Trophoblast cell (in vitro differentiated cells and primary cell): Measurements from ENCODE around the gene ZDHHC14.
A peak's percentile ranks its signal among the peaks of the same experiment; 100 is the strongest.

Experiments
- DNase-seq, 2 donors: peaks; one replicate each; pipeline ENCODE4 v3.0.0-alpha.2; 2016
- H2AFZ ChIP-seq: 2 replicates; pipeline ENCODE4 v1.6.1; 2013; ENCODE audit warnings: low read length, moderate library complexity, mild to moderate bottlenecking; ENCODE audit not compliant: insufficient read depth, poor library complexity
- H2AK5ac ChIP-seq: 2 replicates; pipeline ENCODE4 v1.6.1; 2013; ENCODE audit warnings: mild to moderate bottlenecking, low read length
- H2BK120ac ChIP-seq: 2 replicates; pipeline ENCODE4 v1.6.1; 2013; ENCODE audit warnings: low read length, mild to moderate bottlenecking, moderate library complexity; ENCODE audit not compliant: insufficient read depth, poor library complexity
- H2BK12ac ChIP-seq: 2 replicates; pipeline ENCODE4 v1.6.1; 2013; ENCODE audit warnings: mild to moderate bottlenecking, low read length, moderate library complexity
- H2BK5ac ChIP-seq: 2 replicates; pipeline ENCODE4 v1.6.1; 2013; ENCODE audit warnings: low read length, low read depth, moderate library complexity, mild to moderate bottlenecking; ENCODE audit not compliant: poor library complexity
- H3K14ac ChIP-seq: 2 replicates; pipeline ENCODE4 v1.6.1; 2013; ENCODE audit warnings: mild to moderate bottlenecking, low read length
- H3K18ac ChIP-seq: 2 replicates; pipeline ENCODE4 v1.6.1; 2013; ENCODE audit warnings: mild to moderate bottlenecking, low read length
- H3K23ac ChIP-seq: 2 replicates; pipeline ENCODE4 v1.6.1; 2013; ENCODE audit warnings: low read length
- H3K27ac ChIP-seq: 2 replicates; pipeline ENCODE4 v1.5.1; 2013; ENCODE audit warnings: low read depth, mild to moderate bottlenecking, inconsistent platforms, low read length, moderate library complexity
- H3K27me3 ChIP-seq: 2 replicates; pipeline ENCODE4 v1.6.1; 2013; ENCODE audit warnings: inconsistent platforms, mild to moderate bottlenecking, low read length, moderate library complexity; ENCODE audit not compliant: insufficient read depth
- H3K36me3 ChIP-seq, 2 experiments: 1 replicate in 1 of 2; 2 replicates in 1 of 2; pipeline ENCODE4 v1.6.1; 2013; ENCODE audit warnings: low read length in 2 of 2, mild to moderate bottlenecking in 2 of 2, moderate library complexity in 1 of 2; ENCODE audit not compliant: insufficient read depth in 2 of 2, control insufficient read depth in 1 of 2
- H3K4ac ChIP-seq: 2 replicates; pipeline ENCODE4 v1.6.1; 2013; ENCODE audit warnings: low read depth, mild to moderate bottlenecking, low read length, moderate library complexity
- H3K4me1 ChIP-seq, 2 experiments: 1 replicate in 1 of 2; 2 replicates in 1 of 2; pipeline ENCODE4 v1.6.1; 2013; ENCODE audit warnings: low read length in 2 of 2, mild to moderate bottlenecking in 2 of 2, moderate library complexity in 1 of 2; ENCODE audit not compliant: insufficient read depth in 2 of 2, control insufficient read depth in 1 of 2
- H3K4me2 ChIP-seq: 2 replicates; pipeline ENCODE4 v1.6.1; 2013; ENCODE audit warnings: inconsistent platforms, mild to moderate bottlenecking, low read length, moderate library complexity
- H3K4me3 ChIP-seq: 2 replicates; pipeline ENCODE4 v1.5.1; 2013; ENCODE audit warnings: mild to moderate bottlenecking, low read depth, low read length, inconsistent platforms
- H3K79me1 ChIP-seq: one replicate; pipeline ENCODE4 v1.6.1; 2013; ENCODE audit warnings: low read length
- H3K79me2 ChIP-seq: 2 replicates; pipeline ENCODE4 v1.6.1; 2013; ENCODE audit warnings: low read length, mild to moderate bottlenecking; ENCODE audit not compliant: control insufficient read depth, insufficient read depth, poor library complexity
- H3K9ac ChIP-seq: 2 replicates; pipeline ENCODE4 v1.6.1; 2013; ENCODE audit warnings: mild to moderate bottlenecking, low read length
- H3K9me3 ChIP-seq: 2 replicates; pipeline ENCODE4 v1.6.1; 2013; ENCODE audit warnings: low read depth, mild to moderate bottlenecking, control low read depth, inconsistent platforms, low read length; ENCODE audit not compliant: insufficient read depth
- H4K12ac ChIP-seq: 2 replicates; pipeline ENCODE4 v1.6.1; 2013; ENCODE audit warnings: low read depth, mild to moderate bottlenecking, low read length, moderate library complexity
- H4K8ac ChIP-seq: 2 replicates; pipeline ENCODE4 v1.6.1; 2013; ENCODE audit warnings: low read depth, mild to moderate bottlenecking, low read length, moderate library complexity
- H4K91ac ChIP-seq: one replicate; pipeline ENCODE4 v1.6.1; 2013; ENCODE audit warnings: low read depth, mild to moderate bottlenecking, low read length, moderate library complexity
- WGBS: extraction: QIAGEN DNeasy Blood & Tissue Kit; methylation state at CpG from one replicate; pipeline ENCODE4 v1.1.7; 2013; ENCODE audit warnings: missing lambda C conversion rate; ENCODE audit not compliant: insufficient read length, insufficient coverage; ENCODE audit errors: extremely low coverage; 5-methylcytosine and 5-hydroxymethylcytosine counted together

The ZDHHC14 gene

GRCh38 chr6:157379656-157380457 is 1.1 kb upstream of the ZDHHC14 start:
- H3K14ac ChIP-seq, result peak overlapping the region; percentile 48
- H2BK12ac ChIP-seq, result no peak overlapping the region
- peak overlapping the region; percentile 96 for H3K4me3 ChIP-seq
- peak overlapping the region; percentile 89 for H2AFZ ChIP-seq
- peaks cover 3 to 7% of the 10 kb centered on the region in 2 experiments for H3K4me1 ChIP-seq
- peak overlapping the region; percentile 6 for H3K4ac ChIP-seq
- H3K4me2 ChIP-seq, result peak overlapping the region; percentile 99
- H3K79me2 ChIP-seq, result peaks cover 5% of the 10 kb centered on the region
- no peaks in the 10 kb centered on the region for H3K36me3 ChIP-seq
- peak; percentile 79 to 87 for DNase-seq
- H2AK5ac ChIP-seq, result no peak overlapping the region
- peak overlapping the region; percentile 67 for H3K27ac ChIP-seq
- peak overlapping the region; percentile 32 for H4K12ac ChIP-seq
- H2BK120ac ChIP-seq, result peak overlapping the region; percentile 61
- peak overlapping the region; percentile 82 for H3K9ac ChIP-seq
- no CpG with 5 or more reads among the region's 45 CpGs for WGBS
- no peaks in the 10 kb centered on the region for H3K27me3 ChIP-seq
- peak overlapping the region; percentile 87 for H4K8ac ChIP-seq
- peak overlapping the region; percentile 2 for H2BK5ac ChIP-seq
- no peaks in the 10 kb centered on the region for H3K9me3 ChIP-seq
- H3K23ac ChIP-seq, result no peak overlapping the region
- peak overlapping the region; percentile 81 for H4K91ac ChIP-seq
- peaks cover 7% of the 10 kb centered on the region for H3K79me1 ChIP-seq
- H3K18ac ChIP-seq, result peak overlapping the region; percentile 80

- Histone ChIP-seq H2AK5ac (peak overlapping the region; percentile 1), H3K27me3 (no peaks in the 10 kb centered on the region), H4K8ac (peak overlapping the region; percentile 87), H3K79me2 (peaks cover 5% of the 10 kb centered on the region), H2BK5ac (peak overlapping the region; percentile 2), H3K23ac (no peak overlapping the region), H3K9me3 (no peaks in the 10 kb centered on the region), H2AFZ (peak overlapping the region; percentile 89), H4K91ac (peak overlapping the region; percentile 81), H3K36me3 (no peaks in the 10 kb centered on the region), H3K9ac (peak overlapping the region; percentile 82), H4K12ac (peak overlapping the region; percentile 65), H3K79me1 (peaks cover 7% of the 10 kb centered on the region), H3K4me3 (peak overlapping the region; percentile 96), H2BK12ac (no peak overlapping the region), H3K27ac (peak overlapping the region; percentile 67), H3K4me2 (peak overlapping the region; percentile 99), H3K18ac (peak overlapping the region; percentile 80), H3K4me1 (peaks cover 3 to 7% of the 10 kb centered on the region in 2 experiments), H3K14ac (peak overlapping the region; percentile 48), H3K4ac (peak overlapping the region; percentile 75), H2BK120ac (peak overlapping the region; percentile 61)
- no CpG with 5 or more reads among the region's 28 CpGs for WGBS
- DNase-seq, result no peak
Measured at GRCh38 chr6:157380458-157380778, 572 bp upstream of the ZDHHC14 start.

DNA sequence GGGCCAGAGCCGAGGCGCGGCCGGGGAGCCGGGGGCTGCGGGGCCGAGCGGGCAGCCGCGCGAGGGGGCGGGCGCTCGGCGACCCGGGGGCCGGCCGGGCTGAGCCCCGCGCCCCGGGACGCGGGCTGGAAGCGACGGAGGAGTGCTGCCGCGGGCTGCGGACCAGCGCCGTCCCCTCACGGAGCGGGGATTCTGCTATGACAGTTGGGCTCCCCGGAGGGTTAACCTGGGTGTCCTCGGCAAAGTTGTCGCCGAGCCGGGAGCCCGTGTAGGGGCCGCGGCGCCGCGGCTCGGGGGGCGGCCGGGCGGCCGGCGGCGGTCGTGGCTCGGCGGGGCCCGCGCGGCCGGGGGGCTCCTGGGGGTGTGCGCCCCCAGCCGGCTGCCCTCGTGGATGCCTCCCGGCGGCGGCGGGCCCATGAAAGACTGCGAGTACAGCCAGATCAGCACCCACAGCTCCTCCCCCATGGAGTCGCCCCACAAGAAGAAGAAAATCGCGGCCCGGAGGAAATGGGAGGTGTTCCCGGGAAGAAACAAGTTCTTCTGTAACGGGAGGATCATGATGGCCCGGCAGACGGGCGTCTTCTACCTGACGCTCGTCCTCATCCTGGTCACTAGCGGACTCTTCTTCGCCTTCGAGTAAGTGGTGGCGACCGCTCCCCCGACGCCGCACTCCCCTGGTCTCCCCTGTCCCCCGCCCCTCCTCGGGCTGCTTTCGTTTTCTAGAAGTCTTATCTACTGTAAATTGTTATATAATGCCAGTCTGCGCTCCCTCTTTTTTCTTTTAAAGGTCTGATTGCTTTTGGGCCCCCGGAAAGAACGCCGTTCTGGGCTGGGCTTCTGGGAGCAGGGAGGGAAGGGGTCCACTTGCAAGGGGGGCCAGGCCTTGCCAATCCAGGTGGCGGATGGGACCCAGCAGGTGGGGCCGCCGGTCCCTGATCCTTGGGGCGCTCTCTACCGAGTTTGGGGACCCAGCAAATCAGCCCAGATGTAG is 936 bp downstream of the ZDHHC14 start:
- peak overlapping the region; percentile 34 for H3K27ac ChIP-seq
- peak in 1 of 2 donors; percentile 40 for DNase-seq
- H2AFZ ChIP-seq, result peak overlapping the region; percentile 52
- H3K9ac ChIP-seq, result no peak overlapping the region
- peak overlapping the region; percentile 99 for H3K4me2 ChIP-seq
- H3K27me3 ChIP-seq, result no peaks in the 10 kb centered on the region
- WGBS, result no CpG with 5 or more reads among the region's 96 CpGs
- peak overlapping the region; percentile 96 for H3K4me3 ChIP-seq
- H4K8ac ChIP-seq, result no peak overlapping the region
- H3K18ac ChIP-seq, result no peak overlapping the region
- no peak overlapping the region for H2BK120ac ChIP-seq
- H2BK5ac ChIP-seq, result no peak overlapping the region
- no peak overlapping the region for H4K12ac ChIP-seq
- H2AK5ac ChIP-seq, result no peak overlapping the region
- no peak overlapping the region for H3K14ac ChIP-seq
- no peak overlapping the region for H2BK12ac ChIP-seq
- no peaks in the 10 kb centered on the region for H3K9me3 ChIP-seq
- H3K79me1 ChIP-seq, result peaks cover 7% of the 10 kb centered on the region
- no peak overlapping the region for H3K23ac ChIP-seq
- H3K79me2 ChIP-seq, result peaks cover 5% of the 10 kb centered on the region
- H3K36me3 ChIP-seq, result no peaks in the 10 kb centered on the region
- no peak overlapping the region for H3K4ac ChIP-seq
- H3K4me1 ChIP-seq, result peaks cover 3 to 7% of the 10 kb centered on the region in 2 experiments
- no peak overlapping the region for H4K91ac ChIP-seq

DNA sequence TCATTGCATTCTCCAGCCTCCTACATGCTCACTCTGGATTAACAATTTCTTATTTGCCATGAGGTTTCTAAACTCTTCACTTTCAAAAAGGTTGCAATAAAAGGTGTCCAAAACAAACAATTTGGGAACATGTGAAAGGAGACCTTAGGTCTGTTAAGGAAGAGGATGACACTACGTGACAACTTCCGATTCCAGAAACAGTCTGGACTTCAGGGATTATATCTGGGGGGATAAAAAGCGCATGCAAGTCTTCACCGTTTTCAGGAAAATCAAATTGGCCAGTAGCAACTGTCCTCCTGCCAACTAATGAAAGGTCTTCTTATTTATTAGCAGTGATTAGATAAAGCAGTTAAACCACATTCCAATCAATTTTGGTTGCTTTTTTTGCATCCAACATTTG is 1.8 kb downstream of the ZDHHC14 start:
- Histone ChIP-seq H3K4me3 (no peak overlapping the region), H3K4me1 (peaks cover 3 to 7% of the 10 kb centered on the region in 2 experiments), H4K91ac (no peak overlapping the region), H3K4ac (no peak overlapping the region), H2BK120ac (no peak overlapping the region), H3K27ac (no peak overlapping the region), H3K9me3 (no peaks in the 10 kb centered on the region), H3K36me3 (no peaks in the 10 kb centered on the region), H4K12ac (no peak overlapping the region), H2AFZ (no peak overlapping the region), H4K8ac (no peak overlapping the region), H3K14ac (no peak overlapping the region), H3K18ac (no peak overlapping the region), H2BK12ac (no peak overlapping the region), H2AK5ac (no peak overlapping the region), H3K4me2 (peak overlapping the region; percentile 99), H3K79me1 (peaks cover 7% of the 10 kb centered on the region), H3K27me3 (no peaks in the 10 kb centered on the region), H3K23ac (no peak overlapping the region), H2BK5ac (no peak overlapping the region), H3K79me2 (peaks cover 5% of the 10 kb centered on the region), H3K9ac (no peak overlapping the region)
- no CpG with 5 or more reads among the region's 4 CpGs for WGBS
- DNase-seq, result no peak
